Renal cortex interstitium (tissue), 15 donors: ENCODE measurements around the gene CROT. TPM values are rescaled to one million over a fixed set of nuclear protein-coding genes. Genes with fewer than 3 reads are reported as not detected.
"Not testable (repeated sequence)": the region's sequence is repeated elsewhere in the genome, so short reads cannot be mapped to it uniquely, and the experiment has no call there.

Experiments
- DNase-seq, 11 donors: peaks; one replicate each; pipeline ENCODE4 v3.0.0-alpha.2; 2013; ENCODE audit warnings: low read depth in 9 of 11, low spot score in 4 of 11; ENCODE audit errors: extremely low read depth in 1 of 11
- long read RNA-seq, 16 experiments: transcript quantifications; one replicate each; lab custom pipeline, GENCODE V29; 2026
- polyA plus RNA-seq, 3 donors: library from polyadenylated mRNA; unstranded; fragments of 120-200 nt; gene quantifications; one replicate each; pipeline ENCODE4 v1.2.1, GENCODE V29; 2013; ENCODE audit not compliant: insufficient read length in 3 of 3

CROT gene, protein sequence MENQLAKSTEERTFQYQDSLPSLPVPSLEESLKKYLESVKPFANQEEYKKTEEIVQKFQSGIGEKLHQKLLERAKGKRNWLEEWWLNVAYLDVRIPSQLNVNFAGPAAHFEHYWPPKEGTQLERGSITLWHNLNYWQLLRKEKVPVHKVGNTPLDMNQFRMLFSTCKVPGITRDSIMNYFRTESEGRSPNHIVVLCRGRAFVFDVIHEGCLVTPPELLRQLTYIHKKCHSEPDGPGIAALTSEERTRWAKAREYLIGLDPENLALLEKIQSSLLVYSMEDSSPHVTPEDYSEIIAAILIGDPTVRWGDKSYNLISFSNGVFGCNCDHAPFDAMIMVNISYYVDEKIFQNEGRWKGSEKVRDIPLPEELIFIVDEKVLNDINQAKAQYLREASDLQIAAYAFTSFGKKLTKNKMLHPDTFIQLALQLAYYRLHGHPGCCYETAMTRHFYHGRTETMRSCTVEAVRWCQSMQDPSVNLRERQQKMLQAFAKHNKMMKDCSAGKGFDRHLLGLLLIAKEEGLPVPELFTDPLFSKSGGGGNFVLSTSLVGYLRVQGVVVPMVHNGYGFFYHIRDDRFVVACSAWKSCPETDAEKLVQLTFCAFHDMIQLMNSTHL
- polyA plus RNA-seq: 10 to 100 TPM; 25.7 to 40.1 (median 37.8) TPM
- long read RNA-seq, donor 1, partial matches to known transcripts: 0 of 3 reads
- long read RNA-seq, donor 1, other reads (novel, unspliced or antisense): 0 of 3 reads
- long read RNA-seq, donor 2, transcript CROT-202 (4 exons, 1,213 nt): major isoform, 6 of 8 reads
- long read RNA-seq, donor 2, partial matches to known transcripts: 0 of 8 reads
- long read RNA-seq, donor 2, other reads (novel, unspliced or antisense): 0 of 8 reads
- long read RNA-seq, donor 3, transcript CROT-202 (4 exons, 1,213 nt): major isoform, 5 of 6 reads
- long read RNA-seq, donor 3, partial matches to known transcripts: 0 of 6 reads
- long read RNA-seq, donor 3, other reads (novel, unspliced or antisense): 0 of 6 reads
- long read RNA-seq, donor 4, transcript CROT-201 (18 exons, 3,175 nt): major isoform, 5 of 32 reads
- long read RNA-seq, donor 4, partial matches to known transcripts: 23 of 32 reads
- long read RNA-seq, donor 4, other reads (novel, unspliced or antisense): 0 of 32 reads
- long read RNA-seq, donor 5: 0 reads
- long read RNA-seq, donor 6, partial matches to known transcripts: 0 of 3 reads
- long read RNA-seq, donor 6, other reads (novel, unspliced or antisense): 0 of 3 reads
- long read RNA-seq, donor 7, partial matches to known transcripts: 12 of 19 reads
- long read RNA-seq, donor 7, other reads (novel, unspliced or antisense): 0 of 19 reads
- long read RNA-seq, donor 8: 0 reads
- long read RNA-seq, donor 9, partial matches to known transcripts: 0 of 4 reads
- long read RNA-seq, donor 9, other reads (novel, unspliced or antisense): 0 of 4 reads
- long read RNA-seq, donor 10, partial matches to known transcripts: 23 of 26 reads
- long read RNA-seq, donor 10, other reads (novel, unspliced or antisense): 0 of 26 reads
- long read RNA-seq, donor 11, partial matches to known transcripts: 5 of 12 reads
- long read RNA-seq, donor 11, other reads (novel, unspliced or antisense): 0 of 12 reads
- long read RNA-seq, donor 12, partial matches to known transcripts: 15 of 17 reads
- long read RNA-seq, donor 12, other reads (novel, unspliced or antisense): 0 of 17 reads
- long read RNA-seq, donor 13: 0 reads
- long read RNA-seq, donor 14, partial matches to known transcripts: 11 of 18 reads
- long read RNA-seq, donor 14, other reads (novel, unspliced or antisense): 0 of 18 reads
- long read RNA-seq, donor 15, partial matches to known transcripts: 0 of 1 reads
- long read RNA-seq, donor 15, other reads (novel, unspliced or antisense): 0 of 1 reads
- long read RNA-seq, donor 16, transcript CROT-201 (18 exons, 3,175 nt): major isoform, 8 of 95 reads
- long read RNA-seq, donor 16, transcript CROT-202 (4 exons, 1,213 nt): minor isoform, 7 of 95 reads
- long read RNA-seq, donor 16, partial matches to known transcripts: 78 of 95 reads
- long read RNA-seq, donor 16, other reads (novel, unspliced or antisense): 0 of 95 reads

DNA sequence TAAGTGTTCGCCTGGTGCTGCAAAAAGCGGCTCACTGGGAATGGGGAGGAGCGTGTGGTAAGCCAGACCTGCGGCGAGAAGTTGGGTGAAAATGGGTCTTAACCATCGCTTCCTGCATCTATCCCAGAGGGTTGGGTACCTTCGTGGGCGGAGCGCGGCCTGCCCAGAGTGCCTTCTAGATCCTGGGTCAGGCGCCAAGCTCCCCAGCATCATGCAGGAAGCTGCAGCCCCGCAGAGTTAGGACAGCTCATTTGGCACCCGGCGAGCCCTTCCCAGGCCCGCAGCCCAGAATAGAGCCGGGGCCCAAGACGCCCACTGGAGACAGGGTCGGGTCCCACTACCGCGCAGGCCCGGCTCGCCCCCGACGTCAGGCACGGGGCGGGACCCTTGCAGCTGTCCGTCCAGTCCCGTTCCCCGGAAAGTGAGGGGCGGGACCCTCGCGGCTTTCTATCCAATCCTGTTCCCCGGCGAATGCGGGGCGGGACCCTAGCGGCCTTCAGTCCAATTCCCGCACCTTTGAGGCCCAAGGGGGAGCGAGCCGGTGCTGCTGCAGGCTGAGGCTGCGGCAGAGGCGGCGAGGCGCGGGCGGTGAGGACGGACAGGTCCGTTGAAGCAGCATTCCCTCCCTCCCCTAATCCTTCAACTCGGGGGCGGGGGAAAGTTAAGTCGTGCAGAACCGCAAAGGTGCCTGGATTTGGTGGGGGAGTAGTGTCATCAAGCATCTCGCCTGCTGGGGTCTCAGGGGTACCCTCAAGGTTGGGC lies at the start of gene CROT:
Gene CROT, plus strand, starts transcription at position 499 of the 762 bp plus-strand sequence. CDS start 3,405 bp downstream, outside the sequence.
- DNase-seq: peak; percentile 75 to 95 (median 91)

DNA sequence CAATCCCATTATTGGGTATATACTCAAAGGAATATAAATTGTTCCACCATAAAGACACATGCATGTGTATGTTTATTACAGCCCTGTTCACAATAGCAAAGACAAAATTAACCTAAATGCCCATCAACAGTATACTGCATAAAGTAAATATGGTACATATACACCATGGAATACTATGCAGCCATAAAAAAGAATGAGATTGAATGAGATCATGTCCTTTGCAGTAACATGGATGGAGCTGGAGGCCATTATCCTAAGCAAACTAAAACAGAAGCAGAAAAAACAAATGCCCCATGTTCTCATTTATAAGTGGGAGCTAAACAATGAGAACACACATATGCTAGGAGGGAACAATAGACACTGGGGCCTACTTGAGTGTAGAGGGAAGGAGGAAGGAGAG lies 44.7 kb upstream of the CROT start:
- no peak for DNase-seq

DNA sequence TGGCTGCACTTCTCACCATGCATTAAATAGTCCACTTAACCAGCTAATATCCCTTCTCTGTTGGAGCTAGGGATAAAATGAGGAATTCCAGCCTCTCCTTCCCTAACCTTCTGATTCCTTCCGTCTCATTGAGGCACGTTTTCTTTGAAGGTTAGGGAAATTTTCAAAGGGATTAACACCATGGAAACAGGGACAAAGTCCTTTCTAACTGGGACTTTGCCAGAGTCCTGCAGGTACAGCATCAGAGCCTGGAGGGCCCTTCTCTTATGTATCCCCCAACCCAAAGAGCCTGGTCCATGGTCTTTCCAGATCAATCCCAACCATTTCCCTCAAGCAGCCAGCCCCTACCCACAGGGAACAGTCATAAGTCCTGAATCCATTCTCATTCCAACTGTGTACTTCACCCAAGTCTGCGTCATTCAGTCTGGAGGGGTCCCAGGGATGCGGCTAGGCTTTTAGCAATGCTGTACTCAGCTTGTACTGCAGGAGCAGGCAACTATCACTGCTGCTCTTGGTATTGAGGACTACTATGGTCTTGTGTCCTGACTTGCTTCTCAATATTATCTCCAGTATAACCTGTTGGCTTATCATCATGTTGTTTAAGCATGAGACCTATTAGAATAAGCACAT lies 34.6 kb upstream of the CROT start:
- no peak for DNase-seq

DNA sequence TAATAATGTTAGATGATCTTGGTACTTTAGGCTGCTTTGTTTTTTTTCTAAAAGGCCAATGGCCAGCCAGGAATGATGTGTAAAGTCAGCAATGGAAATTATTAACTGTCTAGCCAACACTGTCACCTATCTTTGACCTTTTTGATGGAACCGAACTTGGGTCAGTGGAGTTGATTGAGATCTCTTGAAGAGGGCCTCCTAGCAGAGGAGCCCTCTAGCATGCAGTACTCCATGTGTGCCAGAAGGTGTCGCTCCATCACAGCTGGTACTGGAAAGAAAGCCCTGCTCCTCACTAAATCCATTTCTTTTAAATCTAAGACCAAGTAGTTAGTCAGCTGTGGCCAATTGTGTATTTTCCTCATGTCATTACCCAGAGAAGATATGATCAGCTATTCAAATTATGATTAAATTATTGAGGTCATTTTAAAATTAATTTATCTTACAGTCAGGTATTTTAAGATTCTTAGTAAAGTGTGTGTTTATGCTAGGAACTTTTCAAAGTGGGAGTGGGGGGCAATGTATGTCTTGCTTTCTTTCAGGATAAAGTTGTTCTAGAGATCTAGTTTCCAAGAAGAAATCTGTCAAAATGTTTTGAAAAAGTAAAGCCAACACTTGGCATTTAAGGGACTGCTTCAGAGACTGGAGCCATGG lies 33.1 kb upstream of the CROT start:
- DNase-seq: peak; percentile 9 to 48 (median 33)

DNA sequence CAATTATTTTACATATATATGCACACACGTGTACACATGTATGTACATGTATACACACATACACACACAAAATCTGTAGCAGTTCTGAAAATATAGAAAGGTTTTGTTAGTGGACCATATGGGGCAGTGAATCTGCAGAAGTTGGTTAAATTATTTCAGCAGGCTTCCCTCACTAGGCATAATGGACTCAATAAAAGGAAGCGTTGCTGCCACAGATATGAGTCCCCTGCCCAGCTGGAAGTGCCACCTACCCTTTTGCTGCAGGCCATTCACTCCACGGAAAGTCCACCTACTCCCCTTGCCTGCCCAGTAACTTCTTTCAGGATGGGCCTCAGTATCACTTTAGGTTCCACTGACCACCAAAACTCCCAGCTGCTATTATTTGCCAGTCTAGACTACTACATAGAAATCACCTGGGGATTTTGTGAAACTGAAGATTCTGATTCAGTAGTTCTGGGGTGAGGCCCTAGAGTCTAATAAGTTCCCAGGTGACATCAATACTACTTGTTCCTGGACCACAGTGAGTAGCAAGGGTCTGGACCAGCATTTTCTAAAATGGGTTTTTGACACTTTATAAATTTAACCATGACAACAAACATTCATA lies 29.3 kb upstream of the CROT start:
- DNase-seq: no peak

DNA sequence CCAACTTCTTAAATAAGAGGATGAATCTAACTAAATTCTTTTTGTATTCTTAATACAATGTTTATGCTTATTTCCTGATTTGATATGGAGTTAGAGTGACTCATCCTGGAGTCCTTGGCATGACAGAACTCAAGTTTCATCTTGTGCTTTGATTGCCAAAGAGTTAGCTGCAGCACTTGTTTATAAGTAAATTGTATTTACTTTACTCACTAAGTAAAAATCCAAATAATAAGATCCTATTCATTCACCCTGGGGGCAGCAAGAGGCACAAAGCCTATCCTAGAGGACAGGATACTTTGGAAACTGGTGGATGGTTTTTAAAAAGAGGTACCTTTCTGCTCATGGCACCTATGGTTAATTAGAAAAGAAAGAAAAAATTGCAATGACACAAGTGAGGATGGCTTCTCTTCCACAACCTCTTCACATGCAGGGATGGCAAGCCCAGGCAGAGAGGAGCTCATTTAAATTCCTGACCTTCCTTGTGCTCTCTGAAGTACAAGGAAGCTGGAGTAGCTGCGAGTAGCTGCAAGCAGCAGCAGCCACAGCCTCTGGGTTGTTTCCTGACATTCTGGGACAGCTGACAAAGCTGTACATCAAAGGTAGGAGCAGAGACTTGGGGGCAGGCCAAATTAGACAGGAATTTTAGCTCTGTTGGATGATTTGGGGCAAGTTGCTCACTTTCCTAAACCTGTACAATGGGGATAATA lies 28.5 kb upstream of the CROT start:
- no peak for DNase-seq

DNA sequence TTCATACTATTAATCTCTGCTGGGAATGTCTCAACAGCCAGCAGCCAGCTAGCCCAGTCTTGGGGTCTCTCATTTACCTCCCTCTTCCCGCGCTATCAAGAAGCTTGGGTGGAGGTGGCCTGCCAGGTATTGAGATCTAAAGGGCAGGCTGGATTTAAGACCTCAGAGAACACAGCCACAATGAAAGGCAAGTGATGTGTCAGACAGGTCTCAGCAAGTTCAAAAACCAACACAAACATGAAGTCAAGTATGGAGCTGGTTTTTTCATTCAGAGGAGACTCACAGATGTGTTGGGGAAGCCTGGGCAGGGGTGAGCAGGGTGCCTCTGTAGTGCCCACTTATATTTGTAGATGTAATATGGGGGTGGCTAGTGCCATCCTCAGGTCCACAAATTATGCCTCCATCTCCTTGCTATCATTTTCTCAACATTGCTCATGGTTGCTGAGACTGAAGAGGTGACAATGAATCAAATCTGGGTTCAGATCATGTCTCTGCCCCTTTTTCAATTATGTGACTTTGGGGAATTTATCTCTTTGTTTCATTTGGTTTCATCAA lies 27.7 kb upstream of the CROT start:
- DNase-seq: no peak

DNA sequence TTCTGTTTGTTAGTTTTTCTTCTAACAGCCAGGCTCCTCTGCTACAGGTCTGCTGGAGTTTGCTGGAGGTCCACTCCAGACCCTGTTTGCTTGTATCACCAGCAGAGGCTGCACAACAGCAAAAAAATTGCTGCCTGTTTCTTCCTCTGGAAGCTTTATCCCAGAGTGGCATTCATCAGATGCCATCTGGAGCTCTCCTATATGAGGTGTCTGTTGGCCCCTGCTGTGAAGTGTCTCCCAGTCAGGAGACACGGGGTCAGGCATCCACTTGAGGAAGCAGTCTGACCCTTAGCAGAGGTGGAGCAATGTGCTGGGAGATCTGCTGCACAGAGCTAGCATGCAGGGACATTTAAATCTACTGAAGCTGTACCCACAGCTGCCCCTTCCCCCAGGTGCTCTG lies 26.7 kb upstream of the CROT start:
- no peak for DNase-seq

DNA sequence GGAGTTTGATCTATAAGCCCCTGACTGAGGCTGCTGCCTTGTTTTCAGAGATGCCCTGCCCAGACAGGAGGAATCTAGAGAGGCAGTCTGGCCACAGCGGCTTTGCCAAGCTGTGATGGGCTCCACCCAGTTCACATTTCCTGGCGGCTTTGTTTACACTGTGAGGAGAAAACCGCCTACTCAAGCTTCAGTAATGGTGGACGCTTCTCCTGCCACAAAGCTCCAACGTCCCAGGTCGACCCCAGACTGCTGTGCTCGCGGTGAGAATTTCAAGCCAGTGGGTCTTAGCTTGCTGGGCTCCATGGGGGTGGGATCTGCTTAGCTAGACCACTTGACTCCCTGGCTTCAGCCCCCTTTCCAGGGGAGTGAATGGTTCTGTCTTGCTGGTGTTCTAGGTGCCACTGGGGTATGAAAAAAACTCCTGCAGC lies 26.3 kb upstream of the CROT start:
- DNase-seq: not testable (repeated sequence)

DNA sequence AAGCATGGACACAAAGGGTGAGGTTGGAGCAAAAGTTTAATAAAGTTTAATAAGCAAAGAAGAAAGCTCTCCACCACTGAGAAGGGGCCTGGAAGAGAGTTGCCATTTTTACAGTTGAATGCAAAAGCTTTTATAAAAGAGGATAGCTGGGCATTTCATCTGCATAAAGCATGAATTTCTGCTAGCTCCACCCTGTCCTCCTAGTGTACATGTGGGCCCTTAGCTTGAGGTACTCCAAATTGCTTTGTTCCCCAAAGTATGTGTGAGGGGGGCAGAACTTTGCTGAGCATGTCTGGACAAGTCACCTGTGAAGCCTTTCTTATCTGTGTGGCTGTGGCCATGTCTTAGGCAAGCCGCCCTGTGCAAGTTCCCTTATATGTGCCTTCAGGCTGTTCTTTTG lies 22.6 kb upstream of the CROT start:
- DNase-seq: no peak

DNA sequence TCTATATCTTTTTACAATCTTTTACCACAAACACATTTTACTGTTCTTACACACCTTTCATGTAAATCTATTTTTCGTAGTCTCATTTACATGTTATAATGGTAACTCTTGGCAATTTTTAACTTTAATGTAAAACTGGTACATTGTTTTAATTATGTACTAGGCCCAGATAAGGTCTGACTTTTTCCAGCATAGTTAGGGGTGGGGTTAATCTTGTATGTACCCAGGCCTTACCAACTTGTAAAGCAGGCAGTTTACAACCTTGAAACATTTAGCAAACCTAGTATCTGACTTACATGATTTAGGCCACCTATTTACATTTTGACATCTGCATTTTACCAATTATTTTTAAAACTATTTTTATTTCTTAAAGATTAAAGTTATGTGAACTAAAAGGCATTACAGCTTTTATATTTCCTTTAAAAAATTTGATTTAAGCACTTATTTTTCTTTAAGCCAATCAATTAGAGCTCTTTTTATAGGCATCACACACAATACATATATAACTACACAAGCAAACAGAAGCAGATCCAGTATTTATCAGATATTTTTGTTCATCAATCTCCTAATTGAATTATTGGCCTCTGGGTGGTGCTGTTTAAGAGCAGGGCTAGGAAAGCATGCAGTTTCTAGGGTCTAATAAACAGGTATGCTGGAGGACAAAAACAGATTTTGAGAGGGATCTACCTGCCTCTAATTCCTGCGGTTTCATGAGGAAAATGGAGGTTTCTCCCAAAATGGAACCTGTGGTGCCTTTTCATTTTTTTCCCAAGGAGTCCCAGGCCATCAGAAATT lies 19.7 kb upstream of the CROT start:
- no peak for DNase-seq

DNA sequence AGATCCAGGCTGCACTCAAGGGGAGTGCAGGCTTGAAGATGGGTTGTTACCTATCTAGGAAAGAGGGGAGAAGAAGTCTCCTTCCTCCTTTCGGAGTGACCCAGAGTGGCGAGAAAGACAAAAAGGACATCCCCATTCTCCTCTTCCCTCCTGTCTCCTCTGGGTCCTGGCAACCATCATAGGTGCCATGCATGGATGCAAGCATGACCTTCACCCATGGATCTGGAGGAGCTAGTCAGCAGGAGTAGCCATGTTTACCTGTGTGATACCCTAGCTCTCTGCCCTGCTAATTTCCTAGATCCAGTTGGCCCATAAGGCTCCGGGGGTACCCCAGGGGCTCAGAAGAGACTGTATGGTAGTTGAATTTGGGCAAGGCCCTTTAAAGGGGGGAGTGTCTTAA lies 17.2 kb upstream of the CROT start:
- DNase-seq: no peak

DNA sequence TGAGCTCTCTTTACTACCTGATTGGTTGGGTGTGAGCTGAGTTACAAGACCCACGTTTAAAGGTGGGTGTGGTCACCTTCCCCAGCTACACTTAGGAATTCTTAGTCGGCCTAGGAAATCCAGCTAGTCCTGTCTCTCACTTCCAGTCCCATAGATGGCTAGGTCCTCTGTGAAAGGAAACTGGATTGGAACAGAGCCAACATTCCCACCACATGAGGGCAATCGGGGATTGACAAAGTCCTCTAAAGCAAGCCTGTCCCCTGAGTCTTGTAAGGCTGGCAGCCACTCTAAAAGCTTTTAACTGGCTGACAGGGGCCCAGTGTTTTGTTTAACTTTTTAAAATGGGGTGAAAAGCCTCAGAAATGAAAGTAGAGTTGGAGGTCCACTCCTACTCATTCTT lies 15.1 kb upstream of the CROT start:
- DNase-seq: no peak

DNA sequence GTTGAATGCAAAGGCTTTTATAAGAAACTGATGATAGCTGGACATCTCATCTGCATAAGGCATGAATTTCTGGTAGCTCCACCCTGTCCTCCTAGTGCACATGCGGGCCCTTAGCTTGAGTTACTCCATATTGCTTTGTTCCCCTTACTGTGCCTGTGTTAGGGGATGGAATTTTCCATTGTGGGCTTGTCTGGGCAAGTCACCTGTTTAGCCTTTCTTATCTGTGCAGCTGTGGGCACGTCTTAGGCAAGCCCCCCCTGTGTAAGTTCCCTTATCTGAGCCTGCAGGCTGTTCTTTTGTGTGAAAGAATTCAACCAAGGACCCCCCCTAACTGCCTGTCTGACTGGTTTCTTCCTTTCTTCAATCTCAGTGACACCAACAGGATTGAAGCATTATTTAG lies 14.5 kb upstream of the CROT start:
- no peak for DNase-seq
